ENCODE data around the gene HSPA12A. TPM values are rescaled to one million over a fixed set of nuclear protein-coding genes. Genes with fewer than 3 reads are reported as not detected.

Gene HSPA12A
- total RNA-seq, 1 donor from 2014 or later: 4.0 TPM

- Mint-ChIP-seq H3K4me1 (ENCODE audit: unreplicated experiment) (peaks cover 5% of the 10 kb centered on the region), H3K27me3 (ENCODE audit: unreplicated experiment) (no peaks in the 10 kb centered on the region), H3K9me3 (ENCODE audit: unreplicated experiment) (no peaks in the 10 kb centered on the region), H3K4me3 (ENCODE audit: unreplicated experiment) (no peak overlapping the region), H3K27ac (ENCODE audit: unreplicated experiment) (no peak overlapping the region), H3K36me3 (ENCODE audit: unreplicated experiment) (no peaks in the 10 kb centered on the region)
- TF ChIP-seq CTCF (IDR thresholded peaks at IDR 0.05): no peak
- no peak for DNase-seq (ENCODE audit: extremely low spot score, unreplicated experiment)
Measured at GRCh38 chr10:116738339-116738738, 4.0 kb downstream of the HSPA12A start.

- Mint-ChIP-seq H3K4me1 (ENCODE audit: unreplicated experiment) (peaks cover 2% of the 10 kb centered on the region), H3K36me3 (ENCODE audit: unreplicated experiment) (no peaks in the 10 kb centered on the region), H3K4me3 (ENCODE audit: unreplicated experiment) (no peak overlapping the region), H3K27ac (ENCODE audit: unreplicated experiment) (no peak overlapping the region), H3K9me3 (ENCODE audit: unreplicated experiment) (no peaks in the 10 kb centered on the region), H3K27me3 (ENCODE audit: unreplicated experiment) (no peaks in the 10 kb centered on the region)
- peak; percentile 36 for TF ChIP-seq CTCF (IDR thresholded peaks at IDR 0.05)
- DNase-seq (ENCODE audit: extremely low spot score, unreplicated experiment): no peak
Measured at GRCh38 chr10:116737627-116738327, 4.6 kb downstream of the HSPA12A start.

- no peak overlapping the region for H3K27ac Mint-ChIP-seq (ENCODE audit: unreplicated experiment)
Measured at GRCh38 chr10:116733566-116733965, 8.8 kb downstream of the HSPA12A start.

GRCh38 chr10:116732573-116732972 is 9.8 kb downstream of the HSPA12A start:
- no peak for DNase-seq (ENCODE audit: extremely low spot score, unreplicated experiment)
- Mint-ChIP-seq H3K4me1 (ENCODE audit: unreplicated experiment) (peaks cover 2% of the 10 kb centered on the region), H3K4me3 (ENCODE audit: unreplicated experiment) (no peak overlapping the region), H3K27ac (ENCODE audit: unreplicated experiment) (no peak overlapping the region), H3K36me3 (ENCODE audit: unreplicated experiment) (no peaks in the 10 kb centered on the region), H3K9me3 (ENCODE audit: unreplicated experiment) (no peaks in the 10 kb centered on the region), H3K27me3 (ENCODE audit: unreplicated experiment) (no peaks in the 10 kb centered on the region)
- TF ChIP-seq CTCF (IDR thresholded peaks at IDR 0.05): no peak

More at GRCh38 chr10:116733566-116733965, 8.8 kb downstream of the HSPA12A start:
- no peak for TF ChIP-seq CTCF (IDR thresholded peaks at IDR 0.05)
- Mint-ChIP-seq H3K9me3 (ENCODE audit: unreplicated experiment) (no peaks in the 10 kb centered on the region), H3K4me1 (ENCODE audit: unreplicated experiment) (peaks cover 2% of the 10 kb centered on the region), H3K27me3 (ENCODE audit: unreplicated experiment) (no peaks in the 10 kb centered on the region), H3K4me3 (ENCODE audit: unreplicated experiment) (no peak overlapping the region), H3K36me3 (ENCODE audit: unreplicated experiment) (no peaks in the 10 kb centered on the region)
- no peak for DNase-seq (ENCODE audit: extremely low spot score, unreplicated experiment)

GRCh38 chr10:116730464-116731260 is 11.7 kb downstream of the HSPA12A start:
- no peak for TF ChIP-seq CTCF (IDR thresholded peaks at IDR 0.05)
- Mint-ChIP-seq H3K4me3 (ENCODE audit: unreplicated experiment) (no peak overlapping the region), H3K27ac (ENCODE audit: unreplicated experiment) (no peak overlapping the region), H3K4me1 (ENCODE audit: unreplicated experiment) (peaks cover 2% of the 10 kb centered on the region), H3K9me3 (ENCODE audit: unreplicated experiment) (no peaks in the 10 kb centered on the region), H3K36me3 (ENCODE audit: unreplicated experiment) (no peaks in the 10 kb centered on the region), H3K27me3 (ENCODE audit: unreplicated experiment) (no peaks in the 10 kb centered on the region)
- DNase-seq (ENCODE audit: extremely low spot score, unreplicated experiment): no peak
